CD4-positive, alpha-beta T cell (primary cell): Measurements from ENCODE around the gene DUOXA2. TPM values are rescaled to one million over a fixed set of nuclear protein-coding genes. Genes with fewer than 3 reads are reported as not detected.

Experiments used
- ATAC-seq: fragments of 200-7000 bp; cut with Tn5 transposase; one replicate; pipeline ENCODE4 v1.10.0; 2022; ENCODE audit warnings: mild to moderate bottlenecking; ENCODE audit not compliant: poor library complexity
- CTCF ChIA-PET: fragments of 350-600 bp; sonication (Branson Sonifier 250); formaldehyde crosslinking; loops from one replicate; lab custom pipeline; 2021; ENCODE audit warnings: antibody characterized with exemption, inconsistent platforms; lab: Charles Lee
- POLR2A ChIA-PET: fragments of 350-600 bp; sonication (Branson Sonifier 250); formaldehyde crosslinking; loops from one replicate; lab custom pipeline; 2021; ENCODE audit warnings: antibody characterized with exemption, inconsistent platforms; lab: Charles Lee
- DNase-seq, 14 experiments: peaks; one replicate each; pipeline ENCODE4 v3.0.0-alpha.2; 2013 to 2020; ENCODE audit warnings: mixed read lengths in 2 of 14
- H3K27ac ChIP-seq, 2 donors: one replicate each; pipeline versions ENCODE4 v1.5.1 to v1.7.0; 2013; ENCODE audit warnings: low read length in 2 of 2, low read depth in 1 of 2, mild to moderate bottlenecking in 1 of 2
- H3K27me3 ChIP-seq, 2 experiments: 1 replicate in 1 of 2; 2 replicates in 1 of 2; pipeline versions ENCODE4 v1.6.1 to v1.7.0; 2013; ENCODE audit warnings: low read length in 2 of 2, control low read depth in 1 of 2, mild to moderate bottlenecking in 1 of 2, moderate library complexity in 1 of 2; ENCODE audit not compliant: insufficient read depth in 2 of 2, control insufficient read depth in 1 of 2
- H3K36me3 ChIP-seq: one replicate; pipeline ENCODE4 v1.6.1; 2013; ENCODE audit warnings: low read length, control low read depth; ENCODE audit not compliant: insufficient read depth
- H3K4me1 ChIP-seq: one replicate; pipeline ENCODE4 v1.6.1; 2013; ENCODE audit warnings: low read length, control low read depth; ENCODE audit not compliant: insufficient read depth
- H3K4me3 ChIP-seq: one replicate; pipeline ENCODE4 v1.5.1; 2013; ENCODE audit warnings: mild to moderate bottlenecking, low read length, moderate library complexity
- H3K9me3 ChIP-seq, 2 experiments: 1 replicate in 1 of 2; 2 replicates in 1 of 2; pipeline versions ENCODE4 v1.6.1 to v1.7.0; 2013; ENCODE audit warnings: low read length in 2 of 2, mild to moderate bottlenecking in 2 of 2, control low read depth in 1 of 2, moderate library complexity in 1 of 2; ENCODE audit not compliant: control insufficient read depth in 1 of 2, insufficient read depth in 1 of 2
- H3K27ac Mint-ChIP-seq: one replicate; pipeline ENCODE4 v1.8.0; 2020; ENCODE audit warnings: mixed read lengths
- H3K27me3 Mint-ChIP-seq: one replicate; pipeline ENCODE4 v1.8.0; 2021; ENCODE audit warnings: mixed read lengths
- H3K36me3 Mint-ChIP-seq: one replicate; pipeline ENCODE4 v1.8.0; 2021; ENCODE audit warnings: low read depth, mixed read lengths
- H3K4me1 Mint-ChIP-seq: one replicate; pipeline ENCODE4 v1.8.0; 2021; ENCODE audit warnings: low read depth, mixed read lengths
- H3K4me3 Mint-ChIP-seq: one replicate; pipeline ENCODE4 v1.8.0; 2020; ENCODE audit warnings: mild to moderate bottlenecking, mixed read lengths
- H3K9me3 Mint-ChIP-seq: one replicate; pipeline ENCODE4 v1.8.0; 2020; ENCODE audit warnings: mixed read lengths
- intact Hi-C, 2 experiments: fragments of 100-400 bp; cut with DNase I in 1 of 2; cut with micrococcal nuclease in 1 of 2; formaldehyde crosslinking; loops; one replicate each; pipeline versions ENCODE4 v1.15.1 to v1.9.0; 2023 to 2025; cut with DNase I, micrococcal nuclease
- total RNA-seq, 174 experiments: library from RNA in 2 of 174; stranded (reverse) in 2 of 174; gene quantifications; one replicate each; pipeline ENCODE4 v1.2.3 and lab custom pipeline; 2021 to 2026
- TF ChIP-seq, protein P1 (sequence below): fragments of 200-600 bp; IDR thresholded peaks from one replicate; pipeline ENCODE4 v1.8.0; 2022; ENCODE audit warnings: antibody characterized with exemption, mild to moderate bottlenecking

DUOXA2 gene
- total RNA-seq, 2 experiments from 2014 or later: not detected

GRCh38 chr15:45143946-45144345 is 29.8 kb downstream of the DUOXA2 start:
- Mint-ChIP-seq H3K27me3 (no peaks in the 10 kb centered on the region), H3K4me3 (no peak overlapping the region), H3K9me3 (no peaks in the 10 kb centered on the region), H3K36me3 (no peaks in the 10 kb centered on the region), H3K27ac (no peak overlapping the region), H3K4me1 (no peaks in the 10 kb centered on the region)
- Histone ChIP-seq H3K27me3 (peaks cover 0 to 2% of the 10 kb centered on the region in 2 experiments), H3K36me3 (no peaks in the 10 kb centered on the region), H3K9me3 (no peaks in the 10 kb centered on the region), H3K4me3 (no peak overlapping the region), H3K4me1 (no peaks in the 10 kb centered on the region), H3K27ac (no peak overlapping the region)
- ChIA-PET CTCF (no interaction called here), POLR2A (no interaction called here)
- DNase-seq (no peak), ATAC-seq (no peak)
- intact Hi-C loops: no loop called here
- TF ChIP-seq, protein P1, sequence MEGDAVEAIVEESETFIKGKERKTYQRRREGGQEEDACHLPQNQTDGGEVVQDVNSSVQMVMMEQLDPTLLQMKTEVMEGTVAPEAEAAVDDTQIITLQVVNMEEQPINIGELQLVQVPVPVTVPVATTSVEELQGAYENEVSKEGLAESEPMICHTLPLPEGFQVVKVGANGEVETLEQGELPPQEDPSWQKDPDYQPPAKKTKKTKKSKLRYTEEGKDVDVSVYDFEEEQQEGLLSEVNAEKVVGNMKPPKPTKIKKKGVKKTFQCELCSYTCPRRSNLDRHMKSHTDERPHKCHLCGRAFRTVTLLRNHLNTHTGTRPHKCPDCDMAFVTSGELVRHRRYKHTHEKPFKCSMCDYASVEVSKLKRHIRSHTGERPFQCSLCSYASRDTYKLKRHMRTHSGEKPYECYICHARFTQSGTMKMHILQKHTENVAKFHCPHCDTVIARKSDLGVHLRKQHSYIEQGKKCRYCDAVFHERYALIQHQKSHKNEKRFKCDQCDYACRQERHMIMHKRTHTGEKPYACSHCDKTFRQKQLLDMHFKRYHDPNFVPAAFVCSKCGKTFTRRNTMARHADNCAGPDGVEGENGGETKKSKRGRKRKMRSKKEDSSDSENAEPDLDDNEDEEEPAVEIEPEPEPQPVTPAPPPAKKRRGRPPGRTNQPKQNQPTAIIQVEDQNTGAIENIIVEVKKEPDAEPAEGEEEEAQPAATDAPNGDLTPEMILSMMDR: no peak

GRCh38 chr15:45144775-45145174 is 30.6 kb downstream of the DUOXA2 start:
- ATAC-seq (no peak), DNase-seq (no peak)
- TF ChIP-seq, protein P1: no peak
- ChIA-PET POLR2A (no interaction called here), CTCF (no interaction called here)
- intact Hi-C loops: no loop called here
- no peak overlapping the region for H3K27ac Mint-ChIP-seq
- Histone ChIP-seq H3K4me1 (no peaks in the 10 kb centered on the region), H3K4me3 (no peak overlapping the region), H3K27me3 (peaks cover 0 to 2% of the 10 kb centered on the region in 2 experiments), H3K9me3 (no peaks in the 10 kb centered on the region), H3K36me3 (no peaks in the 10 kb centered on the region), H3K27ac (no peak overlapping the region)
- no peaks in the 10 kb centered on the region for H3K27me3 Mint-ChIP-seq
- H3K4me3 Mint-ChIP-seq: no peak overlapping the region
- no peaks in the 10 kb centered on the region for H3K36me3 Mint-ChIP-seq
- H3K9me3 Mint-ChIP-seq: no peaks in the 10 kb centered on the region
- H3K4me1 Mint-ChIP-seq: no peaks in the 10 kb centered on the region

DNA sequence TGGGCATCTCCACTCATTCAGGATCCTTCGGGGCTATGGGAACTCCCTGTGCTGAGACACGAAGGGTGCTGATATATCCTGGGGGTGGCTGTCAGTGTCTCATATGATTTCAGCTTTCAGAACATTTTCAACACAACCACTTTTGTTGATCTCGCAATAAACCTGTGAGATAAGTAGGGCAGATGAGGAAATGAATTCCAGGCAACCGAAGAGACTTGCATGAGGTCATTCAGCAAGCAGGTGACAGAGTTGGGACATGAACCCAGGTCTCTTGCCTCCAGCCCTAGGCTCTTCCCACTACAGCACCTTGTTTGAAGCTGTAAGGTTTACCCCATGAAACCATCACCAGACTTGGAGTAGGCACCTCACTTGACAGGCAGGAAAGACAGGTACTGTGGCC is 32.3 kb downstream of the DUOXA2 start:
- H3K9me3 Mint-ChIP-seq: no peaks in the 10 kb centered on the region
- H3K36me3 ChIP-seq: no peaks in the 10 kb centered on the region
- no peaks in the 10 kb centered on the region for H3K27me3 ChIP-seq
- ChIA-PET CTCF (no interaction called here), POLR2A (no interaction called here)
- H3K9me3 ChIP-seq: no peaks in the 10 kb centered on the region
- intact Hi-C loops: no loop called here
- no peaks in the 10 kb centered on the region for H3K27me3 Mint-ChIP-seq
- no peak overlapping the region for H3K27ac ChIP-seq
- TF ChIP-seq, protein P1: no peak
- H3K4me3 ChIP-seq: no peak overlapping the region
- no peaks in the 10 kb centered on the region for H3K4me1 Mint-ChIP-seq
- DNase-seq (no peak), ATAC-seq (no peak)
- no peaks in the 10 kb centered on the region for H3K36me3 Mint-ChIP-seq
- no peak overlapping the region for H3K27ac Mint-ChIP-seq
- H3K4me3 Mint-ChIP-seq: no peak overlapping the region
- H3K4me1 ChIP-seq: no peaks in the 10 kb centered on the region
